SK-N-DZ (cell line): Measurements from ENCODE around the gene METTL22.

ENCODE experiments used
- DNase-seq: peaks from one replicate; pipeline ENCODE4 v3.0.0-alpha.2; 2015; ENCODE audit warnings: low spot score
- small RNA-seq, 2 experiments: library from RNA; depleted of rRNA; stranded (forward); fragments of <200 nt; gene quantifications; one replicate each; pipeline ENCODE3, GENCODE V24; 2014

METTL22 gene

GRCh38 chr16:8691728-8692127, 70.2 kb downstream of the METTL22 start:
- DNase-seq, result no peak

DNA sequence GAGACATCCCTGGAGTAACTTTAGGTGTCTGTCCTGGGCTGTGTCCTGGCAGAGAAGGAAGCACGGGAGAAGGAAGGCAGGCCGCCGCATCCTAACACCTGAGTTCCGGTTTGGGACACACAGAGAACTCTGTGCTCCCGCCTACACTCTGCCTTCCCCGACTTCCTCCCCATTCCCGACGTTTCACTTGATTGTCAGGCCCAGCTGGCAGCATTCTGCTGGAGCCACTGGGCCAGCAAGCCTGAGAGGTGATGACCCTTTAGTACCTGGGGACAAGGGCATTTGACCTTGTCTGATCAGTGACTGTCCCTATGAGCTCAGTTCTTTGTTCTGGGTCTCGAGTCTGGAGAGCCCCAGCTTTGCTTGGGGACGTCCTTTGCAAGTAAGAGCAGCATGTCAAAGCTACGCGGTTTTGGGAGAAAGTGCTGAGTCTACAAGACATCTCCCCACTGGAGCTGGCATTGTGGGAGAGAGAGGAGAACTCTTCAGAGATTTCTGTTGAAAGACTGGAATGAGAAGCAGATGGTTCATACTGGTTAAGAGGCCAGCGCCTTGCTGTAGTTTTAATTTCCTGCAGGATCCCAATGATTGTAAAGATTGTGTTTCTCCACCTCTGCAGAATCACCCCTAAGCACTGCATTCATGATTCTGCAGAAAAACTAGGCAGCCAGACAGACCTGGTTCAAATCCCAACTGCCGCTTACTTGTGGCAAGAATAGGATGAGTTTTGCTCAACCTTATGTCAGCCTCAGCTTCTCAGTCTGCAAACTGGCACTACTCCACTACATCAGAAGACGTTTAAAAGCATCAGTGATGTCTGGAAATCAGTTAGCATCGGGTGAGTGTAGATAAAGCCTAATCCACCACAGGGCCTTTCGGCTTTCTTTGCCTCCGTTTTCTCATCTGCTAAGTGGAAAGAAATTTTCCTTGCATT, 73.6 kb downstream of the METTL22 start:
- no peak for DNase-seq

DNA sequence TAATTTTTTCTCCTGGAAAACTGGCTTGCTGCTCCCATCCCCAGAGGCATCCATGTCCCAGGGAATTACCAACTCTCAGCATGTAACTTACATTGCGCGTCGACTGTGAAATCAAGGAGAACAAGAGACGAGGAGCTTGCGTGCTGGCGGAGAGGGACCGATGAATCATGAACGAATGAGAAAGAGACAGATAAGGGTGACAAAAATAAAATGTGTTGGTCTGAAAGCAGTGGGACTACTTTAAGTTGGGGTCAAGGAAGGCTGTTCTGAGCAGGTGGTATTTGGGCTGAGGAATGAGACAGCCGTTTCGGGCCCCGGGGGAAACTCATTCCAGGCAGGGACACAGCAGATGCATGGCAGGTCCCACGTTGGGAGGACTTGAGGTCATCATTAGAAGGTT, 75.4 kb downstream of the METTL22 start:
- DNase-seq, result no peak

GRCh38 chr16:8697965-8698364, 76.5 kb downstream of the METTL22 start:
- DNase-seq, result no peak

Small RNAs within 50 kb of the gene (small RNA-seq; reads per million reads assigned to genes)
- gene RN7SL743P, result 0 reads per million in 2 experiments
